Left cardiac atrium (tissue), 4 donors: Measurements from ENCODE around the gene TBC1D5. TPM values are rescaled to one million over a fixed set of nuclear protein-coding genes. Genes with fewer than 3 reads are reported as not detected.
"Not testable (repeated sequence)": the region's sequence is repeated elsewhere in the genome, so short reads cannot be mapped to it uniquely, and the experiment has no call there.

Experiments
- ATAC-seq, 2 donors: fragments of 200-7000 bp; cut with Tn5 transposase; one replicate each; pipeline ENCODE4 v1.9.1; 2020; ENCODE audit warnings: mild to moderate bottlenecking in 2 of 2, moderate library complexity in 2 of 2
- DNase-seq: peaks from one replicate; pipeline ENCODE4 v3.0.0-alpha.2; 2020
- intact Hi-C, 2 donors: fragments of 100-400 bp; cut with DNase I; formaldehyde crosslinking; loops; one replicate each; pipeline versions ENCODE4 v1.14.1 to v1.15.1; 2022 to 2023
- total RNA-seq, 2 donors: library from RNA; stranded (reverse); fragmentation: NEBNext Ultra II Directional; extraction: Animal tissue kit (Norgen Biotek cat#: 25700); gene quantifications; one replicate each; pipeline ENCODE4 v1.2.1, GENCODE V29; 2021
- donor health status: DM: no; HTN: yes; CAD: no.
- donor health status: DM: no; HTN: yes; CAD: no; lungs with severe emphysema.
- donor health status: DM: yes; HTN: yes; CAD: no.
- donor health status: Dilated cardiomyopathy.

The TBC1D5 gene
- total RNA-seq, 2 donors from 2014 or later: 33.2 to 38.7 TPM

- intact Hi-C loops, DNase-seq, ATAC-seq: not testable (repeated sequence)
These were observed 16.6 kb downstream of the TBC1D5 start for GRCh38 chr3:17725844-17726243.

GRCh38 chr3:17724948-17725347 lies 17.5 kb downstream of the TBC1D5 start:
- intact Hi-C loops: no loop called here
- DNase-seq (no peak), ATAC-seq (no peak)

- no peak for DNase-seq
- intact Hi-C loops: no loop called here
- no peak for ATAC-seq
These were observed 18.3 kb downstream of the TBC1D5 start for GRCh38 chr3:17724122-17724521.

- intact Hi-C loops: no loop called here
- ATAC-seq: no peak
- DNase-seq: no peak
These were observed 25.0 kb downstream of the TBC1D5 start for GRCh38 chr3:17717411-17717810.

DNA sequence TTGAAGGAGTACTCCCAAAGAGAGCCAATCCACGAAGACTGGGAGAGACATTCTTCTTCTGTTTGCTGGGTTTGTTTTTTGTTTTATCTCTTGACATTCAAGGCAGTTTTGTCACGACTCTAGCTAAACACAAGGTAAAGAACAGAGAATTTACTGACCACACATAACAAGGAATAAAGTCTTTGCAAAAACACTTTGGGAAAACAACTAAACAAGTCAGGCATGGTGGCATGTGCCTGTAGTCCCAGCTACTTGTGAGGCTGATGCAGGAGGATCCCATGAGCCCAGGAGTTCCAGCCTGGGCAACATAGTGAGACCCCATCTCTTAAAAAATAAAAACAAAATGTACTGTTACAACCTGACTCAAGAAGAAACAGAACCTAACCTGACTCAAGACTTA lies 28.0 kb downstream of the TBC1D5 start:
- ATAC-seq: no peak
- intact Hi-C loops: no loop called here
- no peak for DNase-seq

- DNase-seq: no peak
- ATAC-seq: no peak
- intact Hi-C loops: no loop called here
These were observed 33.1 kb downstream of the TBC1D5 start for GRCh38 chr3:17709236-17709810.

GRCh38 chr3:17707813-17708543 lies 34.5 kb downstream of the TBC1D5 start:
- intact Hi-C loops: no loop called here
- DNase-seq (no peak), ATAC-seq (no peak)

DNA sequence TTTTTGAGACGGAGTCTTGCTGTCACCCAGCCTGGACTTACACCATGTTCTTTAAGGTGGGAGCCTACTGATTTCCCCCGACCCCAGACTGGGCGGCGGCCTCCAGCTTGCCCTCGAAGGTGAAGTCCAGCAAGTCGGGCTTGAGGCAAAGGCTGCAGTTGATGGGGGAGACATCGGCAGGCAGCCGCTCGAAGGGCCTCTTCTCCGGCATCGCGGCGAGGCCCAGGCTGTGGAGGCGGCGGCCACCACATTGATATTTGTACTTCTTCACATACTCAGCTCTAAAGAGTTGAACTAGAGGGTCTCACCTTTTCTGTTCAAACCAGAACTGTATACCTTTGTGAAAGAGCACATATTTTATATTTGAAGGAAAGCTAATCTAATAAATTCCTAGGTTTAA lies 36.4 kb downstream of the TBC1D5 start:
- intact Hi-C loops, ATAC-seq, DNase-seq: not testable (repeated sequence)

DNA sequence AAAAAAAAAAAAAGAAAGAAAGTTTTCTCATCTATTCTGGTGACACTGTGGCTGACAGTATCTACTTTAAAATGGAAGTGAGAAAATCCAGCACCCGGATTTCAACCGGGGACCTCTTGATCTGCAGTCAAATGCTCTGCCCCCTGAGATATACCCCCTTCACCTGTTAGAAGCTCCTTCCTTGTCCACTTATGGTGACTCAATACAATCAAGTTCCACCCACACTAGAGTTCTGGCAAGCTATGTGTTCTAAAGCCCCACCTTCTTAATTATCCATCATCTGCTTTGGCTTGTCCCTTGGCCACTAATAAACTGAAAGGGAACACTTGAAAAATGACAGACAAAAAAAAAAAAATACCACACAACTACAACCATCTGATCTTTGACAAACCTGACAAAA lies 42.6 kb downstream of the TBC1D5 start:
- ATAC-seq, intact Hi-C loops, DNase-seq: not testable (repeated sequence)

- ATAC-seq, intact Hi-C loops, DNase-seq: not testable (repeated sequence)
These were observed 46.8 kb downstream of the TBC1D5 start for GRCh38 chr3:17695665-17696064.

DNA sequence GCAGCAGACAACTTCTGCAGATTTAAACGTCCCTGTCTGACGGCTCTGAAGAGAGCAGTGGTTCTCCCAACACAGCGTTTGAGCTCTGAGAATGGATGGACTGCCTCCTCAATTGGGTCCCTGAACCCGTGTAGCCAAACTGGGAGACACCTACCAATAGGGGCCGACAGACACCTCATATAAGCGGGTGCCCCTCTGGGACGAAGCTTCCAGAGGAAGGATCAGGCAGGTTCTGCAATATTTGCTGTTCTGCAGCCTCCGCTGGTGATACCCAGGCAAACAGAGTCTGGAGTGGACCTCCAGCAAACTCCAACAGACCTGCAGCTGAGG lies 48.8 kb downstream of the TBC1D5 start:
- ATAC-seq, DNase-seq, intact Hi-C loops: not testable (repeated sequence)

- intact Hi-C loops, ATAC-seq, DNase-seq: not testable (repeated sequence)
These were observed 49.4 kb downstream of the TBC1D5 start for GRCh38 chr3:17692846-17693669.

DNA sequence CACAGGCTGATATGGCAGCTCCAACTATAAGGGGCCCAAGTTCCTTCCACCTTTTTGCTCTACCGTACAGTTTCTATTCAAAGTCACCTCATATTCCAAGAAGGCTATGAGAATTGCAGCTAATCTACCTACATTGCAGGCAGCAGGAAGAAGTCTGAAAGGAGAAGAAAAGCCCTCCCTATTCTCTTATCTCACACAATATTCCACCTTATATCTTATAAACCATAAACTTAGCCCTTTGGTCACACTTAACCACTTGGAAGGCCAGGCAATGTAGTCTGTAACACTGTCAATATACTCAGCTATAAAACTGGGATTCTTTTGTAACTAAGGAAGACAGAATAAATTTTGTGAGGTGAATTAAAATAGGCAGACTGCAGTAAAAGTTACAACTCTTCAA lies 54.9 kb downstream of the TBC1D5 start:
- DNase-seq: no peak
- ATAC-seq: no peak
- intact Hi-C loops: no loop called here

- ATAC-seq (peak; percentile 34 to 57), DNase-seq (no peak)
- intact Hi-C loops: no loop called here
These were observed 55.8 kb downstream of the TBC1D5 start for GRCh38 chr3:17686613-17687012.

GRCh38 chr3:17683542-17684207 lies 58.8 kb downstream of the TBC1D5 start:
- ATAC-seq: no peak
- intact Hi-C loops: no loop called here
- no peak for DNase-seq

DNA sequence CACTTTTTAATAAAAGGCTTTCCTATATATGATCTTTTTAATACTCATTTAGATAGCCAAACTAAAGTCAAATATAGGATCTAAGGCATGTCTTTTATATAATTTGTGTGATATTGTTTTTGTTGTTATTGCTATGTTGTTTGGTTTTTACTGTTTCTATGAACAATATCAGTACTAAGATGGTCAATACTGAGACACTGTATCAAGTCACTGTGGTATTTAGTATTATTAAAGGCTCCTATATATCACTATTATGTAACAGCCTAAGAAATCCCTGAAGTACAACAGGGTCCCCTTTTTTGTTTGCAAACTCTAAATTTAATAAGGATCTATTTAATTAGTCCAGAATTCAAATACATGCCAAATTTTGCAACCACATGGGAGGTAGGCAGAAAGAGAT lies 61.9 kb downstream of the TBC1D5 start:
- DNase-seq (no peak), ATAC-seq (no peak)
- intact Hi-C loops: no loop called here

DNA sequence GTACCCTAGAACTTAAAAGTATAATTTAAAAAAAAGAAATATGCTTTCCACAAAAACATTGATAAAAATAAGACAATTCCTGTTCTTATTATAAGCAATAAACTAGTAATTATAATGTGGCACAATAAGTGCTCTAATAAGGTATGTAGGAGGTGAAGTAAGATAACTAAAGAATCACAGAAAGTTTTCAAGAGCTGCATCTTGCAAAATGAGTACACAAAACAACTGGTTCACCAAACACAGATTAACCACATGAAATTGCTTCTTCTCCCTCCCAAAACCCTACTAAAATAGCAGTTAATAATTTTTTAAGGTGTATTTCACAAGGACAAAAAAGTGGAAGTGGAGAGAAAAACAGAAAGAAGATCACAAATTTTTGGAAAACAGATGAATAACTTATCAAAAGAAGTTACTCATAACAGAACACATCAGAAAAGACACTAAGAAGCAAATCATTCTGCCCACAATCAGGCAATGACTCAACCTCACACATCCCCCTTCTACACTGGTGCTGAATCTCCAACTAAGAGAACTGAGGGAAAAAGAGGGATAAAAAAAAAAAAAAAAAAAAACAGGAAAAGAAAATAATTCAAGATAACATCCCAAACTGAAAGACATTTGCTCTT lies 64.2 kb downstream of the TBC1D5 start:
- no peak for DNase-seq
- ATAC-seq: peak in 1 of 2 donors; percentile 87
- intact Hi-C loops: no loop called here

DNA sequence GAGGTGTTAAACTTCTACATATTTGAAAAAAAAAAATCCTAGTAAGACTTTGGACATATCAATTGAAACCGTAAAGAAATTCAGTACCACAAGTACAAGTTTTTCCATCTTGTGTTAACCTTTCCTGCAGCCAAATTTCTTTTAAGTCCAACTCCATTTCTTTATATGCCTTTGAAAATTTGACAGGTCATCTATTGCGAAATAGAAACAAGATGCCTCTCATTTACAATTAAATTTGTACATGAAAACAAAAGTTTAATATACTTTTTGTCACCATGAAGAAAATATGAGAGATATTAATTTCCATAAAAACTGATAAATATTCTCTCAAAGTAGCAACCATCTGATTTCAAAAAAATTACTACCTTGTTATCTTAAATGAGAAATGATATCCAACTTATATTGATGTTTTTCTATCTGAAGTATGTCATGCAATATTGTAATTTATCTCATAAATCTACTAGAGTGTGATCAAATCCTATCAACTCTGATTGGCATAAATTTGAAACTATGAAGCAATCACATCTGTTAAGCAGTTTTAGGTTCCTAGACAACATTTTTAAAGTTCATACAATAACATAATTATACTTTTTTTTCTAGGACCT lies 68.2 kb downstream of the TBC1D5 start:
- intact Hi-C loops: no loop called here
- no peak for ATAC-seq

DNA sequence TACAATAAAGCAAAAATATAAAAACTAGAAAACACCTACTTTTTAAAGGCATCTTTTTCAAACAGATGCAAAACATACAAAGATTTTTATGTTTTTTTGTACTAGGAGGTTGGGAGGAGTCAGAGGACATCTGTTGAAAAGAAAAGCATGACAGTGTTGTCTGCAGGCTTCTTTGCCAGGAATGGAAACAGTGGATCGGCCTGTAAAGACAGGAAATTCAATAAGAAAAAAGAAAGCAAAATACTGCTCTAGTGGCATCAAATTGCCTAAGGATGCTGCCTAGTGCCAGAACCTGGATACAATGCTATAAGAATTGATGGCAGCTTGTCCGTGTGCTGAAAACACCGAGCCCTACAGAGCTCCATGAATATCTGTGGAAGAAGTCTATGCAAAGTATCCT lies 69.9 kb downstream of the TBC1D5 start:
- intact Hi-C loops: no loop called here
- DNase-seq (no peak), ATAC-seq (no peak)

More for the DNA sequence above, 68.2 kb downstream of the TBC1D5 start:
- no peak for DNase-seq
